GM19193 (cell line): ENCODE measurements around the gene DLST.

Source experiments
- POLR2A ChIP-seq: IDR thresholded peaks from 4 replicates; pipeline ENCODE4 v1.6.1; 2011; ENCODE audit not compliant: insufficient read depth, insufficient read length; ENCODE audit errors: extremely low read depth

The DLST gene

GRCh38 chr14:74881431-74882102 is at the start of gene DLST:
DLST (plus strand) TSS chr14:74881916; CDS start chr14:74881954, 38 bp downstream.
- peak; percentile 94 for TF ChIP-seq POLR2A

GRCh38 chr14:74832849-74833248 is 48.9 kb upstream of the DLST start:
- TF ChIP-seq POLR2A: no peak

GRCh38 chr14:74834692-74835392 is 46.9 kb upstream of the DLST start:
- TF ChIP-seq POLR2A: no peak

GRCh38 chr14:74835645-74836250 is 46.0 kb upstream of the DLST start:
- TF ChIP-seq POLR2A: no peak

GRCh38 chr14:74836251-74836960 is 45.3 kb upstream of the DLST start:
- TF ChIP-seq POLR2A: no peak

- no peak for TF ChIP-seq POLR2A
Observed at GRCh38 chr14:74838166-74838565, 43.5 kb upstream of the DLST start.

GRCh38 chr14:74840603-74841030 is 41.1 kb upstream of the DLST start:
- no peak for TF ChIP-seq POLR2A

- TF ChIP-seq POLR2A: no peak
Observed at GRCh38 chr14:74841230-74842207, 40.2 kb upstream of the DLST start.

GRCh38 chr14:74843653-74844052 is 38.1 kb upstream of the DLST start:
- no peak for TF ChIP-seq POLR2A

GRCh38 chr14:74846168-74846567 is 35.5 kb upstream of the DLST start:
- no peak for TF ChIP-seq POLR2A

GRCh38 chr14:74846968-74847665 is 34.6 kb upstream of the DLST start:
- no peak for TF ChIP-seq POLR2A

GRCh38 chr14:74848768-74849167 is 32.9 kb upstream of the DLST start:
- TF ChIP-seq POLR2A: no peak

- TF ChIP-seq POLR2A: no peak
Observed at GRCh38 chr14:74852922-74853530, 28.7 kb upstream of the DLST start.
